ENCODE data around the gene WFS1. TPM values are rescaled to one million over a fixed set of nuclear protein-coding genes. Genes with fewer than 3 reads are reported as not detected.

Gene WFS1
- total RNA-seq, 1 donor from 2014 or later = 41.1 TPM

DNA sequence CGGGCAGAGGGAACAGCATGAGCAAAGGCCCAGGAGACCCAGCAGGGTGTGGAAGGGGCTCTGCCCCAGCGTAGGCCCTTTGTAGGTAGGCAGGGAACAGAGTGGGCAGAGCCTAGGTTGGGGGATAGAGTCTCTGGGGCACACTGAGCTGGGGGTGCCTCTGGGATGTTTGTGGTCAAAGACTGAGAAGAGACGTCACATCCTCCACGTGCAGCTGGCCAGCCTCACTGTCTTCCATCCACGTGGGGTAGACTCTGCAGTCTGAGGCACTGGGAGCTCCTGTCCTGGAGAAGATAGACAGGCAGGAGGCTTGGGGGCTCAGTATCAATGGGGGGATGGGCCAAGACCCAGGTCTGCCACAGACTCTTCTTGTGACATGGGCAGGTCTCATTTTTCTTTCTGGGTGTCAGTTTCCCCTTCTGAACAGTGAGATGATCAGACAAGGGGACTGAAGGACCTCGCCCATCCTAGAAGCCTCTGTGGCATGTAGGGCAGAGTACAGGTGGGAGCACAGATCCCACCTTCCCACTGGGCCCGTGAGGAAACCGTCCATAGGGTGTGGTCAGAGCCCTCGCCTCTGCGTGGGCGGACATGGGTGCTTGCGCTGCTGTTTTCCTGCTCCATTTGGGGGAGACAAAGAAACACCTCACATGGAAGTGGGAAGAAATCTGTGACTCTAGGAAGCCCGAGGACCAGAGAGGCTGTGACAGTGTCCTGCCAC, 22.9 kb downstream of the WFS1 start:
- peaks cover 9% of the 10 kb centered on the region for H3K36me3 Mint-ChIP-seq
- H3K9me3 Mint-ChIP-seq = no peaks in the 10 kb centered on the region
- H3K4me1 Mint-ChIP-seq (ENCODE audit: unreplicated experiment) = no peaks in the 10 kb centered on the region
- H3K27me3 Mint-ChIP-seq = no peaks in the 10 kb centered on the region
- no peak overlapping the region for H3K27ac Mint-ChIP-seq
- DNase-seq (ENCODE audit: extremely low spot score, unreplicated experiment) = no peak
- TF ChIP-seq, protein P1, sequence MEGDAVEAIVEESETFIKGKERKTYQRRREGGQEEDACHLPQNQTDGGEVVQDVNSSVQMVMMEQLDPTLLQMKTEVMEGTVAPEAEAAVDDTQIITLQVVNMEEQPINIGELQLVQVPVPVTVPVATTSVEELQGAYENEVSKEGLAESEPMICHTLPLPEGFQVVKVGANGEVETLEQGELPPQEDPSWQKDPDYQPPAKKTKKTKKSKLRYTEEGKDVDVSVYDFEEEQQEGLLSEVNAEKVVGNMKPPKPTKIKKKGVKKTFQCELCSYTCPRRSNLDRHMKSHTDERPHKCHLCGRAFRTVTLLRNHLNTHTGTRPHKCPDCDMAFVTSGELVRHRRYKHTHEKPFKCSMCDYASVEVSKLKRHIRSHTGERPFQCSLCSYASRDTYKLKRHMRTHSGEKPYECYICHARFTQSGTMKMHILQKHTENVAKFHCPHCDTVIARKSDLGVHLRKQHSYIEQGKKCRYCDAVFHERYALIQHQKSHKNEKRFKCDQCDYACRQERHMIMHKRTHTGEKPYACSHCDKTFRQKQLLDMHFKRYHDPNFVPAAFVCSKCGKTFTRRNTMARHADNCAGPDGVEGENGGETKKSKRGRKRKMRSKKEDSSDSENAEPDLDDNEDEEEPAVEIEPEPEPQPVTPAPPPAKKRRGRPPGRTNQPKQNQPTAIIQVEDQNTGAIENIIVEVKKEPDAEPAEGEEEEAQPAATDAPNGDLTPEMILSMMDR (conservative IDR thresholded peaks at IDR 0.05) = no peak
- no peak overlapping the region for H3K4me3 Mint-ChIP-seq

DNA sequence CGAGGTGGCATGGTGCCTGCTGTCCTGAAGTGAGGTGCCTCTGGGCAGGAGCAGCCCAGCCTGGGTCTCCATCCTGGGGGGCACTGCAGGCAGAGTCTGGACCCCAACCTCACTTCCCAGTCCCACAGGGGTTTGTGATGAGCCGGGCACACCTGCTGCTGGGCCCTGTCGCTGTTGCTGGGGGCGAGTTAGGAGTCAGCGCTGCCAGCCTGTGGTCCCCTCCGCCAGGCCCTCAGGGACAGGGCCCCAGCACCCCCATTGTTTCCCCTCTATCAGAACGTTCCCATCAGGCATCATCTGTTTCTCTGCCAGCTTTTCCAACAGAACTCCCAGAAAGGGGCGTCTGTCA, 23.4 kb downstream of the WFS1 start:
- Mint-ChIP-seq H3K4me1 (ENCODE audit: unreplicated experiment) (no peaks in the 10 kb centered on the region), H3K27me3 (no peaks in the 10 kb centered on the region), H3K9me3 (no peaks in the 10 kb centered on the region), H3K27ac (no peak overlapping the region), H3K36me3 (peaks cover 9% of the 10 kb centered on the region), H3K4me3 (no peak overlapping the region)
- TF ChIP-seq, protein P1 (conservative IDR thresholded peaks at IDR 0.05) = no peak
- DNase-seq (ENCODE audit: extremely low spot score, unreplicated experiment) = no peak

DNA sequence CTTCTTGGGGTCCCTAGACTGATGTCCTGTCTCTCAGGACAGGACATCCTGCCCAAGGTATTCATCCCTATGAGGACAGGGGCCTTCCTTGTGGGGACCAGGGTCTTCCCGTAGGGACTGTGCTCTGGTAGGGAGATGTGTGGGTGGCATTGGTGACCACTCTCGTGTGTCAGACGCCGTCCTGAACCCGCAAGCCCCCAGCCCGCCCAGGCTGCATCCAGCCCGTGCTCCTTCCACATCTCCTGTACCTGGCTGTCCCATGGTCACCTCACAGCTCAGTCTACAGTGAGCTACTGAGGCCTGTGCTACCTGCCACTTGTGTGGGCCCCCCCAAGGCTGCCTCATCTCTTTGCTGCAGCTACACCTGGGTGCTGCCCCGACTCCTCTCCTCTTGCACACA, 24.0 kb downstream of the WFS1 start:
- Mint-ChIP-seq H3K36me3 (peaks cover 7% of the 10 kb centered on the region), H3K4me1 (ENCODE audit: unreplicated experiment) (no peaks in the 10 kb centered on the region), H3K4me3 (no peak overlapping the region), H3K27ac (no peak overlapping the region), H3K27me3 (no peaks in the 10 kb centered on the region), H3K9me3 (no peaks in the 10 kb centered on the region)
- no peak for DNase-seq (ENCODE audit: extremely low spot score, unreplicated experiment)
- TF ChIP-seq, protein P1 (conservative IDR thresholded peaks at IDR 0.05) = no peak

DNA sequence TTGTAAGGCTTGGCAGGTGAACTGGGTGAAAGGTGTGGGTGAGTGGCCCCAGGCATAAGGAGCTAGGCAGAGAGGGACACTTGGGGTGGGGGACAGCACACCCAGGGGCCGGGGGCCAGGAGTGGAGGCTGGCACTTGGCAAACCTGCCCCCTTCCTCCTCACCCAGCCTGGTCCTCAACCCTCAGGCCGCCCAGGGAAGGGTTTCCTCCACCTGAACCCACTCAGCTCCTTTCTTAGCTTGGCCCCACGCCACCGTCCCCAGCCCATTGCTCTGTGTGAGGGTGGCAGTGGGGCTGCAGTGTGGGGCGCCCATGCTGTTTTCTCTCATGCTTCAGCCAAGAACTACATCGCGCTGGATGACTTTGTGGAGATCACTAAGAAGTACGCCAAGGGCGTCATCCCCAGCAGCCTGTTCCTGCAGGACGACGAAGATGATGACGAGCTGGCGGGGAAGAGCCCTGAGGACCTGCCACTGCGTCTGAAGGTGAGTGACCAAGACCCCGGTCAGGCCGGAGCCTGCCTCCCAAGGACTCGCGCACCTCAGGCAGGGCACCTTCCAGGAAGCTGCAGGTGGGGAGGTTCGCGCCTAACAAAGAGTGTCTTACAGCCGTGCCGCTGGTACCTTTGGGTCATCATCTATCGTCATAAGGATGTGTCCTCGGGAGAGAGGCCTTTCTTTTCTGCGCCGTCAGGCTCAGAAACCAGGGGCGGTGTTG, 25.2 kb downstream of the WFS1 start:
- TF ChIP-seq, protein P1 (conservative IDR thresholded peaks at IDR 0.05) = no peak
- H3K9me3 Mint-ChIP-seq = no peaks in the 10 kb centered on the region
- H3K27ac Mint-ChIP-seq = no peak overlapping the region
- DNase-seq (ENCODE audit: extremely low spot score, unreplicated experiment) = no peak
- no peaks in the 10 kb centered on the region for H3K4me1 Mint-ChIP-seq (ENCODE audit: unreplicated experiment)
- H3K4me3 Mint-ChIP-seq = no peak overlapping the region
- H3K36me3 Mint-ChIP-seq = peaks cover 6% of the 10 kb centered on the region
- H3K27me3 Mint-ChIP-seq = no peaks in the 10 kb centered on the region

- no peak for DNase-seq (ENCODE audit: extremely low spot score, unreplicated experiment)
- TF ChIP-seq, protein P1 (conservative IDR thresholded peaks at IDR 0.05) = no peak
- H3K27me3 Mint-ChIP-seq = no peaks in the 10 kb centered on the region
- H3K27ac Mint-ChIP-seq = no peak overlapping the region
- H3K9me3 Mint-ChIP-seq = no peaks in the 10 kb centered on the region
- no peak overlapping the region for H3K4me3 Mint-ChIP-seq
- peaks cover 6% of the 10 kb centered on the region for H3K36me3 Mint-ChIP-seq
- H3K4me1 Mint-ChIP-seq (ENCODE audit: unreplicated experiment) = no peaks in the 10 kb centered on the region
Observed at GRCh38 chr4:6295495-6295894, 25.8 kb downstream of the WFS1 start.
